Measurements from ENCODE around the gene MED25.

Gene MED25

DNA sequence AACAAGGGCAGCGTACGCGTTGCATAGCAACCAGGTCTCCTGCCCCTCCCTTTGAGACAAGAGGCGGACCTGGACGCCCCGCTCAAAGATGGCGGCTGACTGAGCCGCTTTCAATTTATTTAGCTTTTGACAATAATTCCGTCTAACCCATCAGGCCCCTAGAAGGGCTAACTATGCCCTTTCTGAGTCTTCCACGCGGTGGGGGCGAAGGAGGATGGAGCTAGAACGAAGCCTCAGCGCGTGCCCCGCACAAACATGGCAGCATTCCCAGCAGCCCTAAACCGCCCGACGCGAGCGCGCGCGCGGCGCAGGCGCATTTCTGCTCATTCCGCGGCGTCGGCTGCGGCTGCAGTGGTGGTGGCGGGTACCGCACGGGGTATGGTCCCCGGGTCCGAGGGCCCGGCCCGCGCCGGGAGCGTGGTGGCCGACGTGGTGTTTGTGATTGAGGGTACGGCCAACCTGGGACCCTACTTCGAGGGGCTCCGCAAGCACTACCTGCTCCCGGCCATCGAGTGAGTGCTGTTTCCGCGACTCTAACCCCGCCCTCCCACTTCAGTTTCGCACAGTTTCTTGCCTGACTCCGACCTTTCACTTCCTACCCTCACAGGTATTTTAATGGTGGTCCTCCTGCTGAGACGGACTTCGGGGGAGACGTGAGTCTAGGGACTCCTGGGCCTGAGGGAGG lies at the start of gene MED25:
TSS of gene MED25 (plus strand) at position 326 of the 685 bp plus-strand sequence. CDS start at position 379, 53 bp downstream.
- DNase-seq = peak; percentile 87

DNA sequence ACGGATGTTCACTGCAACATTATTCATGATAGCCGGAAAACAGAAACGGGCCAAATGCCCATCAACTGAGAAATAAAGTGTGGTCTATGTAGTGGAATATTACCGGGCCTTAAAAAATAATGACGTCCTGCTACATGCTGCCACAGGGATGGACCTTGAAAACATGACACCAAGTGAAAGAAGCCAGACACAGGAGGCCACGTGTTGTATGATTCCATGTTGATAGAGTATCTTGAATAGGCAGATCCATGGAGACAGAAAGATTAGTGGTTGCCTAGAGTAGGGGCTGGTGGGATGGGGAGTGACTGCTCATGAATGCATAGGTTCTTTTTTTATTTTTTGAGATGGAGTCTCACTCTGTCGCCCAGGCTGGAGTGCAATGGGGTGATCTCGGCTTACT lies 47.6 kb upstream of the MED25 start:
- no peak for DNase-seq

DNA sequence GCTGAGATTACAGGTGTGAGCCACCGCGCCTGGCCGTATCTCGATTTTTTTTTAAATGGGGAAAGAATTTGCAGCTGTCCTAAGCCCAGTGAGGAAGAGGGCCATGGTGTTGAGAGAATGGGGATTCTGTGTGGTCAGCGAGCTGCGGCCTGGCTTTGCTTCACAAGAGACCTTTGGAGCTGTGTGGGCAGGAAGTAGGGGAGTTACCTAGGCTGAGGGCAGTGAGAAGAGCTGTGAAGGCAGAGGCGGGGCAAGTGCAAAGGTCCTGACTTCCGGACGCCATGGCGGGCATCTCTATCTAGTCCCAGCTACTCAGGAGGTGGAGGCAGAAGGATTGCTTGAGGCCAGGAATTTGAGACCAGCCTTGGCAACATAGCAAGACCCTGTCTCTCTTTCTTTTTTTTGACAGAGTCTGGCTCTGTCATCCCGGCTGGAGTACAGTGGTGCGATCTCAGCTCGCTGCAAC lies 46.4 kb upstream of the MED25 start:
- DNase-seq = no peak

DNA sequence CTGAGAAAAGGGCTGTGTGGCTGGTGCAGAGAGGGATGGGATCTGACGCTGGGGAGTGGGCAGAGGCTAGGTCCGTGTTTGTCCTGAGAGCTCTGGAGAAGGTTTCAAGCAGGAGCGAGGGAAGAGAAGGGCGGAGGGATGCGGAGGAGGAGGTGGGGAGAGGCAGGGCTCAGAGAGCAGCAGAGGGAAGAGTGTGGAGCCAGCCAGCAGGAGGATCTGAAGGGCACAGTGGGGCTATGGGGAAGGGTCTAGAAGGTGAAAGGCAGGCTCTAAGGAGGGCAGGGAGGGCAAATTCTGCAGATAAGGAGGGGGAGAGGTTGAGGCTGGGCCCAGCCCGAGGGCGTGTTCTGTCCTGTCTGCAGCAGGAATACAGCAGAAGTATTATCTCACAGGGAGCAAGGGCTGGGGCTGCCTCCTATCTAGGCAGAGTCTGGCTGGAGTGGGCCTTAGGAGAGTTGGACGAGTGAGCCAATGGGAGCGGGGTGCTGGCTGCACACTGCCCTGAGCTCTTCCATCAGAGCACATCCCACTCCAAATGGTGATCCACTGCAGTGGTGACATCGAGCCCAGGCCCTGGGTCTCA lies 45.1 kb upstream of the MED25 start:
- DNase-seq = no peak

DNA sequence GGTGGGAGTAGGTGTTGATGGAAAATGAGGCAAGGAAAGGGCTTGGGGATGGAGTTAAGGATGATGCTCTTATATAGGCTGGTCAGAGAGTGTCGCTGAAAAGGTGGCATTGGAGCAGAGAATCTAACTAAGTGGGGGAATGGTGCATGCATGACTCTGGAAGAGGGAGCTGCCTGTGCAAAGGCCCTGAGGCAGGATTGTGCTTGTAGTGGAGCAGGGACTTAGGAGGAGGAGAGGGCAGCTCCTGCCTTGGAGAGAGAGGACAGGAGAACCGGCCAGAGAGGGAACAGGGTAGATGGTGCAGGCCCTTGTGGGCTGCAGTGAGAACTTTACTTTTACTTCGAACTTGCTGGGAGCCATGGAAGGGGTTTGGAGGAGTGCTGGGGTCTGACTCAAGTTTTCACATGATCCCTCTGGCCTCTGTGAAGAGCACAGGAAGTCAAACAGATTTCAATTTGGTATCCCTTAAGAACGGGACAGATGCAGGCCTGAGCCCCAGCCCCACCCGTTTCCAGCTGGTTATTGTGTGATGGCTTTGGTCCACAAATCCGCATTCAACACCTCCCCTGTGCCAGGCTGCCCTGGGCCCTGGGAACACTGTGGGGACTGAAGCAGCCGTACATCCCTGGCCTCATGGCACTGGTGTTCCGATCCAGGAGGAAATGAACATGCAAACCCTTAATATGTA lies 44.3 kb upstream of the MED25 start:
- no peak for DNase-seq

DNA sequence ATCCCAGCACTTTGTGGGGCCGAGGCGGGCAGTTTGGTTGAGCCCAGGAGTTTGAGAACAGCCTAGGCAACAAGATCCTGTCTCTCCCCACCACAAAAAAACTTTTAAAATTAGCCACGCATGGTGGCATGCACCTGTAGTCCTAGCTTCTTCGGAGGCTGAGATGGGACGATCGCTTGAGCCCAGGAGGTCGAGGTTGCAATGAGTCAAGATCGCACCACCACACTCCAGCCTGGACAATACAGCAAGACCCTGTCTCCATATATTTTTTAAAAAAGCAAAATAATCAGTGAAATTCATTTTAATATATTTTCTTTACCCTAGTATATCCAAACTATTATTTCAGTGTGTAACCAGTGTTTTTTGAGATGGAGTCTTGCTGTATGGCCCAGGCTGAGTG lies 43.1 kb upstream of the MED25 start:
- DNase-seq = no peak

DNA sequence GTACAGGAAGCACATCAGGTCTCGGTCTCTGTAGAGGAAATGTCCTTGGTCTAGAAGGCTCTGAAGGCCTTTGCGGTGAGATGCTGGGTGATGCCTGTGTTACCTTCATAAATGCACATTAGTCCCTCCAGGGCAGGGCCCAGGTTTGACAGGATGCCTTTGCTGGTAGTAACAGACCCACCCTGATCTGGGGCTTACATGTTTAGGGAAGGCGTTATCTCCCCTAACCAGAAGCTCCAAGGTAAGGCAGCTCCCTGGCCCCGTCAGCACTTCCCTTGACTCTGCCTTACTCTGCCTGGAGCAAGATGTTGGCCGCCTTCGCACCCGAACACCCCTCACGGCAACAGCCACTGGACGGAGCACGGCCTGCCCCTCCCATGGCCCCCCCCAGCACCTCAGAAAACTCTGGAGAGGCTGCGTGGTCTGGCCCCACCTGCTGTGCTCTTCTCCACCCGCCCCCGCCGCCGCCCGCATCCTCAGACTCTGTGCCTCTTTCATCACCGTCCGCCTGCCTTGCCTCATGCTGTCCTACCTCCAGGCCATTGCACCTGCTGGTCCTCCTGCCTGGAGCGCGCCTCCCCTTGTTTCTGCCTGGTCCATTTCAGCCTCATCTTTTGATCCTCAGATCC lies 42.2 kb upstream of the MED25 start:
- DNase-seq = no peak

DNA sequence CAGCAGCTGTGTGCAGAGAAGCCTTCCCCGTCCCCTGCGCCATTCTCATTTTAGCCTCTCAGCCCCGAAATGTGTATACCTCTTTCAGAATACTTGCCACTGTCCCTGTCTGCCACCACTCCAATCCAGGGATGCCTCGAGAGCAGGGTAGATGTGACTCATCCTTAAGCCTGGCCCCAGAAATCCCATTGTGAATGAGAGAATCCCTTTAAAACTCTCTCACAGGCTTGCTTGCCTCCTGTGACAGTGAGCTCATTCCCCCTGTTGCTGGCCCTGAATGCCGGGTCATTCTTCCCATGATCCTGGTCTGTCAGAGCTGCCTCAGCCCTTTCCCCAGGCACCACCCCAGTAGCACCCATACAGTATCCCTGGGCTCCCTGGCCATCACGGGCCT lies 41.7 kb upstream of the MED25 start:
- no peak for DNase-seq

DNA sequence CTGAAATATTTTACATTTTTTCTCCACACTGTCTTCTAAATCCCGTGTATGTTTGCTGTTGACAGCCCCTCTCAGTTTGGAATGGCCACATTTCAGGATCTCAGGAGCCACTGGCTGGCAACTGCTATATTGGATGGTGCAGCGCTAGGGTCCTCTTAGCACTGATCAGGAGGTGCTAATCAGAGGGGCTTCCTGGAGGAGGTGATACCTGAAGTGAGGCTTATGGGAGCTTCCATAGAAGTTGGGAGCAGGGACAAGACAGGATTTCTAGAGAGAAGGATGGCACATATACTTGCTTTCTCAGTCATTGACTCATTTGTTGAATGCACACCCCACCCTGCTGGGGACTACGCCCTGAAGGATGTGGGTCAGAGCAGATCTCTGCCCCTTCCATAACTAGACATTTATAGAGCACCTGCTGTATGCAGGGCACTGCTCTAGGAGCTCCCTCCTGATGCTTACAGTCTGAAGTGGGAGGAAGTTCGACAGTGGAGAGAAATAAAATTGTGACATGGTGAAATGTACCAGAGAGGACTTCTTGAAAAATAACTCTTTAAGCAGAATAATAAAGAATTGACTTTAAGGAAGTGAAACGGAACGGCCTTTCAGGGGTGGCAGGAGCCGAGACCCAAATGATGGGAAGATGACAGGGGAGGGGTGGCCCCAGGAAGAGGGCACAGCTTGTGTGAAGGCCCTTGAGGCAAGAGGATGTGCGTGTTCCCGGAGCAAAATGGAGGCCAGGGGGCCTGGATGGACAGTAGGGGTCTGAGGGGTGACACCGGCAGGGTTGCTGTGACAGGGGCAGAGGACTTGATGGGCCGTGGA lies 38.1 kb upstream of the MED25 start:
- DNase-seq = no peak

DNA sequence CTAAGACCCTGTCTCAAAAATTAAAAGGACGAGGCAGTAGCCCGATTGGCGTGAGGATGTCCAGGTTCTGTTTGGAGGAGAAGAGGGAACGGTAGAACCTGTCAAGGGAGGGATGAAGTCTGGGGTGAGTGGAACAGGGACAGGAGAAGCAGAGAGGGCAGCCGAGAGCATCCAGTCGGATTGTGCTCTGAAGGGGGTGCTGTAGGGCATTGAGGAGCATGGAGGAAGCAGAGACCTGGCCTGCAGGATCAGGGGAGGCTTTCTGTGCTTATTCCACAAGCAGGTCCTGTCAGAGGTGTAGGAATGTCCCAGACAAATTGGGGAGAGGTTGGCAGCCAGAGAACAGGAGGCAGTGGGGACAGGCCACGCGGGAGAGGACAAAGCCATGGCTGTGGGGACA lies 37.2 kb upstream of the MED25 start:
- DNase-seq = no peak

DNA sequence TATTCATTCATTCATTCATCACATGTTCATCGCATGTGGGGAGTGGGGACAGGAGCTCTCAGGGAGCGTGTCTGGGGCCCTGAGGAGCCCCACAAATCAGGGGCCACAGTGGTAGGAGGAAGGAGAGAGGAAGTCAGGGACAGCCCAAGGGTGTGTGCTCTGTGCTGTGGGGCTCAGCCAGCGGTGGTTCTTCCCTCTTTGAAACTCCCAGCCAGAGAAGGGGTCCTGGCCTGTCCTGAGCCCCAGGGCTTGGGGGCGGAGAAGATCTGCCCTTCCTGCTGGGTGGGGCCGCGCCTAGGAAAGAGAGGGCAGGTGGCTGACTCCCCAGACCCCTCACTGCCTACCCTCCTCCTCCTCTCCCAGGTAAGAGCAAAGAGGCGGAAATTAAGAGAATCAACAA lies 36.7 kb upstream of the MED25 start:
- DNase-seq = no peak

DNA sequence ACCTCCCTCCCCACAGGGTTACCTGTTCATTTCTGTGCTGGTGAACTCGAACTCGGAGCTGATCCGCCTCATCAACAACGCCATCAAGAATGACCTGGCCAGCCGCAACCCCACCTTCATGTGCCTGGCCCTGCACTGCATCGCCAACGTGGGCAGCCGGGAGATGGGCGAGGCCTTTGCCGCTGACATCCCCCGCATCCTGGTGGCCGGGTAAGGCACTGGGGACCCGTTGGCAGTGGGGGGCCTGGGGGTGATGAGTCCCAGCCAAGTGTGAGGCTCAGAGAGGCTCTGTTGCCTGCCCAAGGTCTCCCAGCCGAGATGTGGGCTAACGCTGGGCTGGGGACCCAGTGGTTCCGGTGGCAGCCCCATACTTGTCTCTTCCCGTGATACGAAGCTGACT lies 35.6 kb upstream of the MED25 start:
- no peak for DNase-seq

DNA sequence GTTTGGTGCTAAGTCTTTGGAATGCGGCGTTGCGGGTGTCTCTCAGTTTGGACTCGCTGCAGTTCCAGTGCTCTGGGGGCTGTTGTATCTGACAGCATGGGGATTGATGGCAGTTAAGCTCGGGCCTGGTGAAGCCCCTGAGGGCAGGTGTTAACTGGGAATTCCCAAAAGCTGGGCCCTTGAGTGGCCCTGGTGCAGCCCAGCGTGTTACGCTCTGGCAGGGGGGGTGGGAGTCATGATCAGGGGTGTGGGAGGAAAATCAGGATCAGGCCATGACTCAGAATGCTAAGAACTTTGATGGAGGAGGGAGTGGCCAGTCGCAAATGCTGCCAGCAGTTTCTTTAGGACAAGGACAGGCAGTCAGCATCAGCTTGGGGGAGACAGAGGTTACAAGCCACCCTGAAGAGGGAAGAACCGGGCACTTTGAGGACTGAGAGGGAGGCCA lies 31.7 kb upstream of the MED25 start:
- DNase-seq = no peak

DNA sequence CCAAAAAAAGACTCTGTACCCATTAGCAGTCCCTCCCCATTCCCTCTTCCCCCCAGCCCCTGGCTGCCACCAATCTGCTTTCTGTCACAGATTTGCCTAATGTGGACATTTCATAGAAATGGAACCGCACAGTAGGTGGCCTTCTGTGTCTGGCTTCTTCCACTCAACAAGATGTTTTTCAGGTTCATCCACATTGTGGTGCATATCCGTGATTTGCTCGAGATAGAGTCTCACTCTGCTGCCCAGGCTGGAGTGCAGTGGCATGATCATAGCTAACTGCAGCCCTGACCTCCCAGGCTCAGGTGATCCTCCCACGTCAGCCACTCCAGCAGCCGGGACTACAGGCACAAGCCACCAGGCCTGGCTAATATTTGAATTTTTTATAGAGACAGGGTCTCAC lies 30.3 kb upstream of the MED25 start:
- DNase-seq = no peak

DNA sequence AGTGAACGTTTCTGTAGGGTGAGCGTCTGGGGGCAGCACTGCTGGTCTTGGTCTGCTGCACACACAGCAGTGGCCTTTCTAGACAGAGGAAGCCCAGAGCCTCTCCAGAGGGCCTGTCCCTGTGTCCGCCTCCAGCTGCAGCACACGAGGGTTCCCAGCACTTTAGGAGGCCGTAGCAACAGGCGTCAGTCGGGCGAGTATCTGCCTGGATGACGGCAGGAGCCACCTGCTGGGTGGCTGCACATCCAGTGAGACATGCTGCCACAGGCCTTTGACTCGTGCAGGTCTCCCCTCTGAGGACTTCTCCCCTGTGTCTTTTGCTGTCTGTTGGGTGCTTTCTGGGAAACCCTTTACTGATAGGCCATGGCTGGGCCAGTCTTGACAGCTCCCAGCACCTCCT lies 29.2 kb upstream of the MED25 start:
- DNase-seq = no peak

DNA sequence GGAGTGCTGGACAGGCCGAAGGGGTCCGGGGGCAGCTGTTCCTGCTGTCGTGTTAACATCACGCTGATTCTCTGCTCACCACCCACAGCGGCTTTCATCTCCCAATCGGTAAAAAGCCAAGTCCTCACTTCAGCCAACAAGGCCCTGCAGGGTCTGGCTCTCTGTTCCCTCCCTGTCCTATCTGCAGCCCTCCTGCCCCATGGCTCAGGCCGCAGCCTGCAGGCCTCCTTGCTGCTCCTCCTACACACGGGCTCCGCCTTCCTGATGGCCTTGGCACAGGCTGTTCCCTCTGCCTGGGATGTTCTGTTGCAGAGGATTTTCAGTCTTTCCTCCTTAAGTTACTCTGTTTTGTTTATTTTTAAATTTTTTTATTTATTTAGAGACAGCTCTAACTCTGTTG lies 27.2 kb upstream of the MED25 start:
- no peak for DNase-seq

DNA sequence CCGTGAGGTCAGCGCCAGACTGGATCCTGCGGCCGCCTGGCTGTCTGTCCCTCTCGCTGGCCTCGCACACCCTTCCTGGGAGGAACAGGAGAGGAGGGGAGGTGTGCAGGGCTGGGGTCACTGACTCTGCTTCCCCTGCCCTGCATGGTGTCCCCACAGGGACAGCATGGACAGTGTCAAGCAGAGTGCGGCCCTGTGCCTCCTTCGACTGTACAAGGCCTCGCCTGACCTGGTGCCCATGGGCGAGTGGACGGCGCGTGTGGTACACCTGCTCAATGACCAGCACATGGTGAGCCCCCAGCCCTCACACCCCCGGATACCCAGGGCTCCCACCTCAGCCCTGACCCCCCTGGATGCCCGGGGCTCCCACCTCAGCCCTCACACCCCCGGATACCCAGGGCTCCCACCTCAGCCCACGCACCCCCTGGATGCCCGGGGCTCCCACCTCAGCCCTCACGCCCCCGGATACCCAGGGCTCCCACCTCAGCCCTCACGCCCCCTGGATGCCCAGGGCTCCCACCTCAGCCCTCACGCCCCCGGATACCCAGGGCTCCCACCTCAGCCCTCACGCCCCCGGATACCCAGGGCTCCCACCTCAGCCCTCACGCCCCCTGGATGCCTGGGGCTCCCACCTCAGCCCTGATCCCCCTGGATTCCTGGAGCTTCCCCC lies 26.2 kb upstream of the MED25 start:
- no peak for DNase-seq

DNA sequence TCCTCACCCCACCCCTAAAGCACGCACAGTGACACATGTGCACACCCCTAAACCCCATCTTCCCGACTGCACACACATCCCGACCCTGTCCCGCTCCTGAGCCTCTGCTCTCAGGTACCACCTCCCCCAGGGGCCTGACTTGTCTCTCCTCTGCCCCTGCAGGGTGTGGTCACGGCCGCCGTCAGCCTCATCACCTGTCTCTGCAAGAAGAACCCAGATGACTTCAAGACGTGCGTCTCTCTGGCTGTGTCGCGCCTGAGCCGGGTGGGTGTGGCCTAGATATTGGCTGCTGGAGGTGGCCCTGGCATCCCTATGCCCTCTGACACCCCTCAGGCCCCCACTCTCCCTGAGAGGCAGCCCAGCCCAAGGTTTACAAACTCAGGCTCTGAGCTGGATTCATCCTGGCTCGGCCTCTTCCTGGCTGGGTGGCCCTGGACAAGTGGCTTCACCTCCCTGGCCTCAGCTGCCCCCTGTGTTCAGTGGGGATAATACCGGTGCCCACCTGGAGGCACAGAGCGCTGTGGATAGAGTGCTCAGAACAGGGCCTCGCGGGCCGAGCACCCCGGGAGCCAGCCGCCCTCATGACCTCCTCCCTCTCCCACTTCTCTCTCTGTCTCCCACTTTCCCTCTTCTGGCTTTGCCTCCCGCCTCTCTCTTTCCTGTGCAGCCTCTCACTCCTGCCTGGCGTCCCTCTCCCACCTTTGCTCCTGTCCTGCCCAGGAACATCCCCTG lies 25.1 kb upstream of the MED25 start:
- no peak for DNase-seq

DNA sequence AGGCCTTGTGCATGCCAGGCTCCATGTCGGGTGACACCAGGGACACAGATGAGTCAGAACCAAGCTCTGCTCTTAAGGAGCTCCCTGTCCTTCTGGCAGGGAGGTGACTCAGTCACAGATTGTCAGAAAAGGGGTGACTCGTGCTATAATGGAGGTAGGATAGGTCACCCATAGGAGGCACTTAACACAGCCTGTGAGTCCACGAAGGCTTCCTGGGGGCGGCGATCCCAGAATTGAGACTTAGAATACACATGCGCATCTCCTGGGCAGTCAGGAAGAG lies 24.6 kb upstream of the MED25 start:
- no peak for DNase-seq

DNA sequence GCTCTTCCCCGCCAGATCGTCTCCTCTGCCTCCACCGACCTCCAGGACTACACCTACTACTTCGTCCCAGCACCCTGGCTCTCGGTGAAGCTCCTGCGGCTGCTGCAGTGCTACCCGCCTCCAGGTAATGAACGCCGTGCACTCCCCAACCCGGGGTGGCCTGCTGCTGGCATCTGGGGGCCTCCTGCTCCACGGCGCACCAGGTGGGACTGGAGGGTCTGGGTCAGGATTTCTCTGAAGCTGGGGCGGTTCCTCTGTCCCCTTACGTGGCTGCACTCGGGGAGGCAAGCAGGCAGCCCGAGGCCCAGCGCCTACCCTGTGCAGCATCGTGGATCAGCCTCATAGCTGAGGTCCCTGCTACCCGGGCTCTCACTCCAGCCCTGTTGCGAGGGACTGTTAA lies 22.5 kb upstream of the MED25 start:
- DNase-seq = no peak

DNA sequence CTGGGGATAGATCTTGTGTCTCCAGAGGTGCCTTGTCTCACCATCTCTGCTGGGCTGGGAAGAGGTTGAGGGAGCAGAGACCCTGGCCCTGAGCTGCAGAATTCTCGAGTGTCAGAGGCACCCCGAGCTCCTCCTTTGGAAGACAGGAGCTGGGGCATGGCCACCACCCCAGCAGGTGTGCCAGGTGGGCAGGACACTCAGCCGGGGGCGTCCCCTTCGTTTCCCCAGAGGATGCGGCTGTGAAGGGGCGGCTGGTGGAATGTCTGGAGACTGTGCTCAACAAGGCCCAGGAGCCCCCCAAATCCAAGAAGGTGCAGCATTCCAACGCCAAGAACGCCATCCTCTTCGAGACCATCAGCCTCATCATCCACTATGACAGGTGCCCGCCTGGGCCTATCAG lies 19.5 kb upstream of the MED25 start:
- no peak for DNase-seq

DNA sequence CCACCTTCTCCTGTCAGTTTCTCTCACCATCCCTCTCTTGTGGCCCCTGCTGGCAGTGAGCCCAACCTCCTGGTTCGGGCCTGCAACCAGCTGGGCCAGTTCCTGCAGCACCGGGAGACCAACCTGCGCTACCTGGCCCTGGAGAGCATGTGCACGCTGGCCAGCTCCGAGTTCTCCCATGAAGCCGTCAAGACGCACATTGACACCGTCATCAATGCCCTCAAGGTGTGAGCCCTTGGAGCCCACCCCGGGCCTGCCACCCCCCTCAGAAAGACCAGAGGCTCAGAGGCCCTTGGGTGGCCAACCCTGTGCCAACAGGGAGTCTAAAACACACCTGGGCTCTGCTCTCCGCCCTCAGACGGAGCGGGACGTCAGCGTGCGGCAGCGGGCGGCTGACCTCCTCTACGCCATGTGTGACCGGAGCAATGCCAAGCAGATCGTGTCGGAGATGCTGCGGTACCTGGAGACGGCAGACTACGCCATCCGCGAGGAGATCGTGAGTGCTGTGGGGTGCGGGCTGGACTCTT lies 18.8 kb upstream of the MED25 start:
- no peak for DNase-seq

All from stimulated activated naive CD4-positive, alpha-beta T cell treated with Interleukin-2 at 50 U/mL for 16 hours (primary cell).